Nephron progenitor cell (in vitro differentiated cells): ENCODE results near the gene PPL.

Source experiments
- DNase-seq: peaks from one replicate; pipeline ENCODE4 v3.0.0; 2021
- H3K27ac Mint-ChIP-seq: 2 replicates; pipeline ENCODE4 v1.8.0; 2021; ENCODE audit warnings: mild to moderate bottlenecking, moderate library complexity, mixed read lengths
- H3K27me3 Mint-ChIP-seq: 2 replicates; pipeline ENCODE4 v1.8.0; 2021; ENCODE audit warnings: mild to moderate bottlenecking, low read depth, mixed read lengths; ENCODE audit not compliant: poor library complexity
- H3K36me3 Mint-ChIP-seq: 2 replicates; pipeline ENCODE4 v1.8.0; 2021; ENCODE audit warnings: low read depth, mixed read lengths
- H3K4me1 Mint-ChIP-seq: 2 replicates; pipeline ENCODE4 v1.8.0; 2021; ENCODE audit warnings: mixed read lengths
- H3K4me3 Mint-ChIP-seq: 2 replicates; pipeline ENCODE4 v1.8.0; 2021; ENCODE audit warnings: mild to moderate bottlenecking, moderate library complexity, mixed read lengths
- H3K9me3 Mint-ChIP-seq: 2 replicates; pipeline ENCODE4 v1.8.0; 2021; ENCODE audit warnings: mild to moderate bottlenecking, moderate library complexity, mixed read lengths
- CTCF ChIP-seq: fragments of 200-600 bp; sonication (generic); IDR thresholded peaks from 2 replicates; pipeline ENCODE4 v1.5.0; 2021; ENCODE audit warnings: antibody characterized with exemption

PPL gene

GRCh38 chr16:4937782-4938682 lies 1.1 kb upstream of the PPL start:
- Mint-ChIP-seq H3K4me1 (peaks cover 16% of the 10 kb centered on the region), H3K36me3 (no peaks in the 10 kb centered on the region), H3K4me3 (peak overlapping the region; percentile 75), H3K27ac (no peak overlapping the region), H3K9me3 (no peaks in the 10 kb centered on the region), H3K27me3 (peaks cover 51% of the 10 kb centered on the region)
- no peak for TF ChIP-seq CTCF
- no peak for DNase-seq

GRCh38 chr16:4936181-4936990 lies 562 bp downstream of the PPL start:
- Mint-ChIP-seq H3K27me3 (peaks cover 55% of the 10 kb centered on the region), H3K4me3 (peak overlapping the region; percentile 82), H3K27ac (no peak overlapping the region), H3K4me1 (peaks cover 10% of the 10 kb centered on the region), H3K36me3 (no peaks in the 10 kb centered on the region), H3K9me3 (no peaks in the 10 kb centered on the region)
- no peak for TF ChIP-seq CTCF
- DNase-seq = peak; percentile 48

- Mint-ChIP-seq H3K27ac (no peak overlapping the region), H3K4me3 (peak overlapping the region; percentile 42), H3K4me1 (peaks cover 6% of the 10 kb centered on the region), H3K27me3 (peaks cover 59% of the 10 kb centered on the region), H3K36me3 (no peaks in the 10 kb centered on the region), H3K9me3 (no peaks in the 10 kb centered on the region)
- TF ChIP-seq CTCF = no peak
- no peak for DNase-seq
These were observed 1.6 kb downstream of the PPL start for GRCh38 chr16:4935241-4935855.

- H3K36me3 Mint-ChIP-seq = no peaks in the 10 kb centered on the region
- no peak for TF ChIP-seq CTCF
- DNase-seq = no peak
- peaks cover 6% of the 10 kb centered on the region for H3K4me1 Mint-ChIP-seq
- H3K27ac Mint-ChIP-seq = no peak overlapping the region
- H3K4me3 Mint-ChIP-seq = peak overlapping the region; percentile 28
- peaks cover 57% of the 10 kb centered on the region for H3K27me3 Mint-ChIP-seq
- no peaks in the 10 kb centered on the region for H3K9me3 Mint-ChIP-seq
These were observed 2.4 kb downstream of the PPL start for GRCh38 chr16:4934591-4934990.

GRCh38 chr16:4933871-4934395 lies 3.0 kb downstream of the PPL start:
- Mint-ChIP-seq H3K9me3 (no peaks in the 10 kb centered on the region), H3K36me3 (no peaks in the 10 kb centered on the region), H3K4me3 (no peak overlapping the region), H3K27ac (no peak overlapping the region), H3K27me3 (peaks cover 60% of the 10 kb centered on the region), H3K4me1 (peaks cover 11% of the 10 kb centered on the region)
- TF ChIP-seq CTCF = no peak
- no peak for DNase-seq
